DOHH2 (cell line): ENCODE data around the gene SMOC1.

Experiments used
- H3F3A ChIP-seq: fragments of 200-600 bp; sonication (generic), shearing (Covaris generic); 2 replicates; pipeline ENCODE4 v1.6.0; 2016; ENCODE audit warnings: antibody characterized with exemption, mild to moderate bottlenecking; ENCODE audit not compliant: control insufficient read depth, insufficient read depth
- H3K27ac ChIP-seq: fragments of 200-600 bp; sonication (generic); 2 replicates; pipeline ENCODE4 v1.5.1; 2014; ENCODE audit warnings: low read depth, mild to moderate bottlenecking, low read length, moderate library complexity
- H3K27me3 ChIP-seq: fragments of 200-600 bp; sonication (generic); 2 replicates; pipeline ENCODE4 v1.6.1; 2014; ENCODE audit warnings: mild to moderate bottlenecking, low read length, mixed read lengths; ENCODE audit not compliant: control insufficient read depth
- H3K36me3 ChIP-seq: fragments of 200-600 bp; sonication (generic); 2 replicates; pipeline ENCODE4 v1.6.1; 2014; ENCODE audit warnings: mild to moderate bottlenecking, low read length, moderate library complexity, mixed read lengths; ENCODE audit not compliant: control insufficient read depth
- H3K4me1 ChIP-seq: fragments of 200-600 bp; sonication (generic); 2 replicates; pipeline ENCODE4 v1.6.1; 2014; ENCODE audit warnings: mild to moderate bottlenecking, low read length, mixed read lengths; ENCODE audit not compliant: control insufficient read depth
- H3K4me2 ChIP-seq: fragments of 200-600 bp; sonication (generic); 2 replicates; pipeline ENCODE4 v1.6.0; 2014; ENCODE audit warnings: mild to moderate bottlenecking, low read length, moderate library complexity
- H3K4me3 ChIP-seq: fragments of 200-600 bp; sonication (generic); 2 replicates; pipeline ENCODE4 v1.5.1; 2014; ENCODE audit warnings: mild to moderate bottlenecking, low read length, mixed read lengths
- H3K79me2 ChIP-seq: fragments of 200-600 bp; sonication (generic); 2 replicates; pipeline ENCODE4 v1.6.1; 2014; ENCODE audit warnings: mild to moderate bottlenecking, low read length, mixed read lengths; ENCODE audit not compliant: control insufficient read depth
- H3K9me2 ChIP-seq: fragments of 200-600 bp; sonication (generic); replicated peaks from 2 replicates; pipeline ENCODE4 v1.6.1; 2014; ENCODE audit warnings: mild to moderate bottlenecking, low read length, mixed read lengths; ENCODE audit not compliant: control insufficient read depth
- H3K9me3 ChIP-seq: fragments of 200-600 bp; sonication (generic); 2 replicates; pipeline ENCODE4 v1.6.1; 2014; ENCODE audit warnings: antibody characterized with exemption, low read length, mixed read lengths; ENCODE audit not compliant: control insufficient read depth, insufficient read depth
- H4K20me1 ChIP-seq: fragments of 200-600 bp; sonication (generic); 2 replicates; pipeline ENCODE4 v1.6.0; 2014; ENCODE audit warnings: low read depth, mild to moderate bottlenecking, antibody characterized with exemption, low read length, moderate library complexity; ENCODE audit not compliant: control insufficient read depth, insufficient read depth
- EZH2phosphoT487 ChIP-seq: fragments of 200-600 bp; sonication (generic); IDR thresholded peaks from 2 replicates; pipeline ENCODE4 v1.6.1; 2017; ENCODE audit warnings: borderline replicate concordance, mild to moderate bottlenecking, antibody characterized with exemption, low read length, moderate library complexity, mixed read lengths
- TF ChIP-seq, protein P1 (sequence below): fragments of 200-600 bp; sonication (generic); IDR thresholded peaks from one replicate; pipeline ENCODE4 v1.5.1; 2014; ENCODE audit warnings: antibody characterized with exemption, mild to moderate bottlenecking, low read depth, low read length; ENCODE audit not compliant: poor library complexity, severe bottlenecking

The SMOC1 gene

DNA sequence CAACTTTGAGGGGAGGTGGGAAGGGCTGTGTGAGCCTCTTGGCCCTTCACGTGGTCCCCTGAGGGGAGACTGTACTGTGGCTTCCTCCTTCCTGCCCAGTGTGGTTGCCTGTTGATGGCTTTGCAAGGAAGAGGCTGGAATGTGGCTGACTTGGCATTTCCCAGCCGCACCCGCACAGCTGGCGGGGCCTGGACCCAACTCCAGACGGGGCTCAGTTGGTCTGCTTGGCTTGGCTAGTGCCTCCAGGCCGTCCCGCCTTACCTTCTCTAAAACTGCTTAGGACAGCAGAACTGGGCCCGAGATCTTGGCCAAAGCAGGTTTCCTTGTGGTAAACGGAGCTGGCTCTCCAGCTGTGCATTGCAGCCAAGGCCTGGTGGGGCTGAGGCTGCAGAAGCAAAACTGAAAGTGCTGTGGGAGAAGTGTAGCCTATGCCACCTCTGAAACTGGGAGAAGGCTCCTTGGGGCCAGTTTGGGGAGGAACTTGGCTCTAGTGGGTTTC is 139.5 kb downstream of the SMOC1 start:
- Histone ChIP-seq H4K20me1 (no peaks in the 10 kb centered on the region), H3K4me1 (no peaks in the 10 kb centered on the region), H3K4me3 (no peak overlapping the region), H3F3A (no peaks in the 10 kb centered on the region), H3K9me3 (no peaks in the 10 kb centered on the region), H3K79me2 (no peaks in the 10 kb centered on the region), H3K9me2 (no peaks in the 10 kb centered on the region), H3K36me3 (no peaks in the 10 kb centered on the region), H3K27ac (no peak overlapping the region), H3K27me3 (peaks cover 34% of the 10 kb centered on the region), H3K4me2 (no peak overlapping the region)
- TF ChIP-seq EZH2phosphoT487: no peak
- TF ChIP-seq, protein P1, sequence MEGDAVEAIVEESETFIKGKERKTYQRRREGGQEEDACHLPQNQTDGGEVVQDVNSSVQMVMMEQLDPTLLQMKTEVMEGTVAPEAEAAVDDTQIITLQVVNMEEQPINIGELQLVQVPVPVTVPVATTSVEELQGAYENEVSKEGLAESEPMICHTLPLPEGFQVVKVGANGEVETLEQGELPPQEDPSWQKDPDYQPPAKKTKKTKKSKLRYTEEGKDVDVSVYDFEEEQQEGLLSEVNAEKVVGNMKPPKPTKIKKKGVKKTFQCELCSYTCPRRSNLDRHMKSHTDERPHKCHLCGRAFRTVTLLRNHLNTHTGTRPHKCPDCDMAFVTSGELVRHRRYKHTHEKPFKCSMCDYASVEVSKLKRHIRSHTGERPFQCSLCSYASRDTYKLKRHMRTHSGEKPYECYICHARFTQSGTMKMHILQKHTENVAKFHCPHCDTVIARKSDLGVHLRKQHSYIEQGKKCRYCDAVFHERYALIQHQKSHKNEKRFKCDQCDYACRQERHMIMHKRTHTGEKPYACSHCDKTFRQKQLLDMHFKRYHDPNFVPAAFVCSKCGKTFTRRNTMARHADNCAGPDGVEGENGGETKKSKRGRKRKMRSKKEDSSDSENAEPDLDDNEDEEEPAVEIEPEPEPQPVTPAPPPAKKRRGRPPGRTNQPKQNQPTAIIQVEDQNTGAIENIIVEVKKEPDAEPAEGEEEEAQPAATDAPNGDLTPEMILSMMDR: no peak

DNA sequence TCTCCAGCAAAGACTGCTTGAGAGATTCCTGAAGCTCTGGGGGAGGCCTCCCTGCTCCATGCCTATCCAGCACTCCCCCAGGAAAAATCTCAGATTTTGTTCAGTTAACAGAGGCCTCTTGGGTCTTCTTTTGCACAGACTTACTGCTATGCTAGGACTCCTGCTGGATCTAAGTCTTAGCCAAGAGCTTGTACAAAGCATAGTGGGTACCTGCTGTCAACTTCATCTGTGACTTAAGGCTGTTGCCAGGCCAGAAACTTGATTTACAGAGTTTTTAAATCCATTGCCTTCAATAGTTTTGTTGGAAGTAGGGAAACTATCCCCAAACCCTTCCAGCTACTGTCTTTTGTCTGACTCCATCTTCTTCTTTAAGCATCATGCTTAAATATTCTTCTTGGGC is 140.5 kb downstream of the SMOC1 start:
- Histone ChIP-seq H3K4me3 (no peak overlapping the region), H3K4me1 (no peaks in the 10 kb centered on the region), H4K20me1 (no peaks in the 10 kb centered on the region), H3F3A (no peaks in the 10 kb centered on the region), H3K4me2 (no peak overlapping the region), H3K27ac (no peak overlapping the region), H3K9me2 (no peaks in the 10 kb centered on the region), H3K27me3 (peaks cover 34% of the 10 kb centered on the region), H3K9me3 (no peaks in the 10 kb centered on the region), H3K36me3 (no peaks in the 10 kb centered on the region), H3K79me2 (no peaks in the 10 kb centered on the region)
- TF ChIP-seq, protein P1: no peak
- no peak for TF ChIP-seq EZH2phosphoT487

DNA sequence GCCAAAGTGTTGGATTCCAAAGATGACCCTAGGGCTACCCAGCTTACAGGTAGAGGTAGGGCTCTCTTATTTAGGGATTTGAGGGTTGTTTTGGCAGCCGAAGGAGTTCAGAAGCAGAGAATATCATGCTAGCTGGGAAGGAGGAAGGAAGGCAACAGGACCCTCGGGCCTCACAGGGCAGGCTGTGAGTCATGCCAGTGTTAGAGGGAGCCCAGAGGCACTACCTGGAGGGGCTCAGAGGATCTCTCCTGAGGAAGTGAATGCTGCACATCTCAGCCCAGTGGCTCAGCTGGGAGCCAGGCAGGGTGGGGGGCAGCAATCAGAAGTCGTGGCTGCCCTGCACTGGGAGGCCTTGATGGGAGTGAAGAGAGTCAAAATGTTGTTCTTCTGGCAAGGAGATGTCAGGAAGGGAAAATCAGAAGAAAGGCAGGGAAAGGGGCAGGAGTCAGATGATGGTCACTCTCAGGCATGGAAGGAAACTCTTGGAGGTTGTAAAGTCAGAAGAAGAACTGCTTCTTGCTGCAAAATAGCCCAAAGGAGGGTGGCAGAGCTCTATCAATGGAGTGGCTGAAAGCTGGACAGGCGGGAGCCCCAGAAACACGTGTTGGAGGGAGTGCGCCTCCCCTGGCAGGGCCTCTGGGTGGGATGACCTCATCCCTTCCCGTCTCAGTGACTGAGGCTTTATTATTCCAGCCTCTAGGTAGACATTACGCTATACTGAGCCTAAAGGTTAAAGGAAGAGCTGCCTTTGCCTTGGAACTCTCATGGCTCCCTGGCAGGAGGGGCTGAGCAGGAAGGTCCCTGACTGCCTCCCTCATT is 141.3 kb downstream of the SMOC1 start:
- H3K79me2 ChIP-seq: no peaks in the 10 kb centered on the region
- no peaks in the 10 kb centered on the region for H4K20me1 ChIP-seq
- no peak overlapping the region for H3K4me3 ChIP-seq
- H3K4me2 ChIP-seq: no peak overlapping the region
- H3K27ac ChIP-seq: no peak overlapping the region
- peaks cover 34% of the 10 kb centered on the region for H3K27me3 ChIP-seq
- no peaks in the 10 kb centered on the region for H3K9me3 ChIP-seq
- no peaks in the 10 kb centered on the region for H3F3A ChIP-seq
- TF ChIP-seq EZH2phosphoT487: no peak
- TF ChIP-seq, protein P1: no peak
- H3K36me3 ChIP-seq: no peaks in the 10 kb centered on the region
- H3K9me2 ChIP-seq: no peaks in the 10 kb centered on the region
- no peaks in the 10 kb centered on the region for H3K4me1 ChIP-seq
